B cell (primary cell): ENCODE results near the gene ZMYND8. TPM values are rescaled to one million over a fixed set of nuclear protein-coding genes. Genes with fewer than 3 reads are reported as not detected.
"Not testable (repeated sequence)": the region's sequence is repeated elsewhere in the genome, so short reads cannot be mapped to it uniquely, and the experiment has no call there.

Experiments used
- ATAC-seq: fragments of 200-7000 bp; cut with Tn5 transposase; one replicate; pipeline ENCODE4 v1.10.0; 2021; ENCODE audit warnings: low read depth, mild to moderate bottlenecking, moderate number of reproducible peaks, moderate library complexity
- CTCF ChIA-PET: fragments of 350-600 bp; sonication (Branson Sonifier 250); formaldehyde crosslinking; loops from one replicate; lab custom pipeline; 2021; ENCODE audit warnings: antibody characterized with exemption, inconsistent platforms; lab: Charles Lee
- POLR2A ChIA-PET: fragments of 350-600 bp; sonication (Branson Sonifier 250); formaldehyde crosslinking; loops from one replicate; lab custom pipeline; 2021; ENCODE audit warnings: antibody characterized with exemption; lab: Charles Lee
- DNase-seq: peaks from one replicate; pipeline ENCODE4 v3.0.0; 2013
- H2AFZ ChIP-seq: 2 replicates; pipeline ENCODE4 v1.6.1; 2012; ENCODE audit warnings: mild to moderate bottlenecking, low read depth, low read length; ENCODE audit not compliant: insufficient read depth, poor library complexity, severe bottlenecking
- H3K27ac ChIP-seq, 2 donors: 1 replicate in 1 of 2; 2 replicates in 1 of 2; pipeline ENCODE4 v1.5.1; 2012 to 2013; ENCODE audit warnings: low read length in 2 of 2, mild to moderate bottlenecking in 2 of 2, moderate library complexity in 1 of 2
- H3K27me3 ChIP-seq, 4 experiments: fragments of 200-600 bp in 1 of 4; sonication (generic) in 1 of 4; replicated peaks in 1 of 4; 1 replicate in 2 of 4; 2 replicates in 2 of 4; pipeline versions ENCODE4 v1.6.1 to v1.7.0; 2013 to 2016; ENCODE audit warnings: low read length in 3 of 4, mild to moderate bottlenecking in 2 of 4, mixed read lengths in 1 of 4, moderate library complexity in 1 of 4; ENCODE audit not compliant: insufficient read depth in 4 of 4, control insufficient read depth in 3 of 4; ENCODE audit errors: control extremely low read depth in 1 of 4
- H3K36me3 ChIP-seq, 2 experiments: replicated peaks in 1 of 2; 1 replicate in 1 of 2; 2 replicates in 1 of 2; pipeline versions ENCODE4 v1.6.1 to v1.7.1; 2013; ENCODE audit warnings: low read length in 1 of 2; ENCODE audit not compliant: insufficient read depth in 2 of 2, control insufficient read depth in 1 of 2; ENCODE audit errors: control extremely low read depth in 1 of 2, extremely low read depth in 1 of 2
- H3K4me1 ChIP-seq, 2 donors: fragments of 200-600 bp in 1 of 2; sonication (generic) in 1 of 2; 1 replicate in 1 of 2; 2 replicates in 1 of 2; pipeline versions ENCODE4 v1.5.1 to v1.6.1; 2013 to 2017; ENCODE audit warnings: low read length in 2 of 2; ENCODE audit not compliant: control insufficient read depth in 2 of 2, insufficient read depth in 2 of 2
- H3K4me2 ChIP-seq: replicated peaks from 2 replicates; pipeline ENCODE3; 2012; ENCODE audit warnings: mild to moderate bottlenecking, low read depth, low read length; ENCODE audit not compliant: poor library complexity, severe bottlenecking
- H3K4me3 ChIP-seq, 5 experiments: fragments of 200-600 bp in 1 of 5; sonication (generic) in 1 of 5; 1 replicate in 3 of 5; 2 replicates in 2 of 5; pipeline versions ENCODE4 v1.5.1 to v1.7.0; 2011 to 2016; ENCODE audit warnings: low read length in 4 of 5, mild to moderate bottlenecking in 4 of 5, low read depth in 2 of 5, control low read depth in 1 of 5, moderate library complexity in 1 of 5; ENCODE audit not compliant: insufficient read depth in 1 of 5; ENCODE audit errors: control extremely low read depth in 1 of 5, extremely low read depth in 1 of 5
- H3K79me2 ChIP-seq: fragments of 200-600 bp; sonication (generic); one replicate; pipeline ENCODE4 v1.6.0; 2016; ENCODE audit warnings: low read length; ENCODE audit not compliant: control insufficient read depth, insufficient read depth
- H3K9ac ChIP-seq: fragments of 200-600 bp; sonication (generic); 2 replicates; pipeline ENCODE4 v1.6.1; 2017; ENCODE audit warnings: mild to moderate bottlenecking, low read length, moderate library complexity
- H3K9me3 ChIP-seq, 3 donors: one replicate each; pipeline versions ENCODE4 v1.6.1 to v1.7.1; 2013; ENCODE audit warnings: low read length in 2 of 3; ENCODE audit not compliant: control insufficient read depth in 2 of 3, insufficient read depth in 1 of 3; ENCODE audit errors: control extremely low read depth in 1 of 3
- H4K20me1 ChIP-seq: 2 replicates; pipeline ENCODE4 v1.6.0; 2012; ENCODE audit warnings: mild to moderate bottlenecking, low read length; ENCODE audit not compliant: insufficient read depth, control insufficient read depth, poor library complexity, severe bottlenecking
- H3K27ac Mint-ChIP-seq: one replicate; pipeline ENCODE4 v1.8.0; 2021; ENCODE audit warnings: mixed read lengths
- H3K27me3 Mint-ChIP-seq: one replicate; pipeline ENCODE4 v1.8.0; 2021; ENCODE audit warnings: mixed read lengths
- H3K4me1 Mint-ChIP-seq: one replicate; pipeline ENCODE4 v1.8.0; 2021; ENCODE audit warnings: mixed read lengths
- H3K4me3 Mint-ChIP-seq: one replicate; pipeline ENCODE4 v1.8.0; 2021; ENCODE audit warnings: mixed read lengths
- H3K9me3 Mint-ChIP-seq: one replicate; pipeline ENCODE4 v1.8.0; 2022; ENCODE audit warnings: mixed read lengths; ENCODE audit not compliant: insufficient read depth
- EZH2 ChIP-seq: IDR thresholded peaks from 2 replicates; pipeline ENCODE4 v1.6.1; 2012; ENCODE audit warnings: borderline replicate concordance, low read depth, mild to moderate bottlenecking, moderate library complexity, low read length; ENCODE audit not compliant: insufficient read depth, poor library complexity, severe bottlenecking
- WGBS: methylation state at CpG from one replicate; pipeline ENCODE4 v1.1.5; 2013; ENCODE audit warnings: missing lambda C conversion rate; ENCODE audit not compliant: insufficient coverage; 5-methylcytosine and 5-hydroxymethylcytosine counted together
- intact Hi-C: fragments of 100-400 bp; cut with micrococcal nuclease; formaldehyde crosslinking; loops from one replicate; pipeline ENCODE4 v1.10.0; 2022
- polyA plus RNA-seq: library from polyadenylated mRNA; depleted of rRNA; stranded (reverse); fragments of >200 nt; gene quantifications from 2 replicates; pipeline ENCODE4 v1.2.3, GENCODE V29; 2012
- total RNA-seq, 2 donors: library from RNA; stranded (reverse); fragments of 120-200 nt in 1 of 2; gene quantifications; 1 replicate in 1 of 2; 2 replicates in 1 of 2; pipeline versions ENCODE4 v1.2.3 to v1.2.4, GENCODE V29; 2013 to 2022
- TF ChIP-seq, protein P1 (sequence below): fragments of 200-600 bp; IDR thresholded peaks from one replicate; pipeline ENCODE4 v1.8.0; 2022; ENCODE audit warnings: antibody characterized with exemption, mild to moderate bottlenecking

The ZMYND8 gene
- total and polyA plus RNA-seq, 2 donors (not counting 1 experiment from before 2014, with no cell fraction given) = 20.3 to 67.2 TPM

DNA sequence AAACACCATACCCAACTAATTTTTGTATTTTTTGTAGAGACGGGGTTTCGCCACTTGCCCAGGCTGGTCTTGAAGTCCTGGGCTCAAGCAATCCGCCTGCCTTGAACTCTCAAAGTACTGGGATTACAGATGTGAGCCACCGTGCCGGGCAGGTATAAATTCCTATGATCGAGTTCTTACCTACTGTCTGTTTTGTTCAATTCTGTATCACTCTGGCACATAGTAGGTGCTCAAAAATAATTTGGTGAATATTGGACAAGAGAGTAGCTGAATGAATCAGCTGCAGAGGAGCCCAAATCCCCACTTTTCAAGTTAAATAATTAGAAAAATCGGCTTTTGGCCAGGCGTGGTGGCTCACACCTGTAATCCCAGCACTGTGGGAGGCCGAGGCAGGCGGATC, 13.7 kb upstream of the ZMYND8 start:
- Histone ChIP-seq H3K4me2 (no peak overlapping the region), H3K9ac (no peak overlapping the region), H4K20me1 (no peaks in the 10 kb centered on the region), H3K4me3 (no peak overlapping the region), H3K27ac (no peak overlapping the region), H3K27me3 (no peaks in the 10 kb centered on the region), H3K9me3 (no peaks in the 10 kb centered on the region), H3K79me2 (no peaks in the 10 kb centered on the region), H3K4me1 (no peaks in the 10 kb centered on the region), H2AFZ (no peak overlapping the region), H3K36me3 (no peaks in the 10 kb centered on the region)
- 100% methylated on average over 7 of the region's 10 CpGs for WGBS
- intact Hi-C loops = loop anchor here (5.0 kb wide), 1 partner anchor 38 kb away; no protein-coding TSS in a partner anchor
- ChIA-PET POLR2A (no interaction called here), CTCF (interaction anchor here (0.9 to 1.6 kb wide), 2 partner anchors 14 to 97 kb away, joined by 3 to 9 read pairs; no protein-coding TSS in a partner anchor)
- Mint-ChIP-seq H3K4me3 (no peak overlapping the region), H3K27ac (no peak overlapping the region), H3K27me3 (no peaks in the 10 kb centered on the region), H3K9me3 (no peaks in the 10 kb centered on the region), H3K4me1 (peaks cover 2% of the 10 kb centered on the region)
- TF ChIP-seq, protein P1, sequence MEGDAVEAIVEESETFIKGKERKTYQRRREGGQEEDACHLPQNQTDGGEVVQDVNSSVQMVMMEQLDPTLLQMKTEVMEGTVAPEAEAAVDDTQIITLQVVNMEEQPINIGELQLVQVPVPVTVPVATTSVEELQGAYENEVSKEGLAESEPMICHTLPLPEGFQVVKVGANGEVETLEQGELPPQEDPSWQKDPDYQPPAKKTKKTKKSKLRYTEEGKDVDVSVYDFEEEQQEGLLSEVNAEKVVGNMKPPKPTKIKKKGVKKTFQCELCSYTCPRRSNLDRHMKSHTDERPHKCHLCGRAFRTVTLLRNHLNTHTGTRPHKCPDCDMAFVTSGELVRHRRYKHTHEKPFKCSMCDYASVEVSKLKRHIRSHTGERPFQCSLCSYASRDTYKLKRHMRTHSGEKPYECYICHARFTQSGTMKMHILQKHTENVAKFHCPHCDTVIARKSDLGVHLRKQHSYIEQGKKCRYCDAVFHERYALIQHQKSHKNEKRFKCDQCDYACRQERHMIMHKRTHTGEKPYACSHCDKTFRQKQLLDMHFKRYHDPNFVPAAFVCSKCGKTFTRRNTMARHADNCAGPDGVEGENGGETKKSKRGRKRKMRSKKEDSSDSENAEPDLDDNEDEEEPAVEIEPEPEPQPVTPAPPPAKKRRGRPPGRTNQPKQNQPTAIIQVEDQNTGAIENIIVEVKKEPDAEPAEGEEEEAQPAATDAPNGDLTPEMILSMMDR = no peak
- TF ChIP-seq EZH2 = no peak
- no peak for DNase-seq
- ATAC-seq = no peak

DNA sequence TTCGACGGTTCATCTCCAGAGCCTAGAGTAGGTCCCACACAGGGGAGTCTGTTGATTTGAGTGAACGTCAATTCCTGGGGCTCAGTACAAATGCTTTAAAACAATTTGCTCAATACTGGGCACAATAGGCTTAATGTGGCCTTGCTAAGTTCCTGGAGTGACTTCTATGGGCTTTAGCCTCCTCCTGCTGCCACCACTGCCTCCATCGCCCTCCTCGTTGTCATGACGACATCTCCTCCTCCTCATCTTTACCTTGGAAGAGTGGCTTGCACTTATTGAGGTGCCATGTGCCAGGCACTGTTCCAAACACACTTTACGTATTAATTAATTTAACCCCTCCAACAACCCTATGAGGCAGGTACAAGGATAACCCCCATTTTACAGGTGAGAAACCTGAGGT, 11.8 kb upstream of the ZMYND8 start:
- H3K4me3 ChIP-seq = no peak overlapping the region
- H4K20me1 ChIP-seq = no peaks in the 10 kb centered on the region
- TF ChIP-seq, protein P1 = no peak
- TF ChIP-seq EZH2 = no peak
- no peak for ATAC-seq
- no peak overlapping the region for H3K4me3 Mint-ChIP-seq
- H3K27me3 Mint-ChIP-seq = no peaks in the 10 kb centered on the region
- intact Hi-C loops = no loop called here
- DNase-seq = no peak
- H3K4me1 Mint-ChIP-seq = peaks cover 5% of the 10 kb centered on the region
- no peaks in the 10 kb centered on the region for H3K9me3 ChIP-seq
- H3K9ac ChIP-seq = no peak overlapping the region
- H3K27ac ChIP-seq = no peak overlapping the region
- ChIA-PET POLR2A (interaction anchor here (0.7 kb wide), 1 partner anchor 64 kb away, joined by 3 read pairs; no protein-coding TSS in a partner anchor), CTCF (interaction anchor here (1.2 to 3.2 kb wide), 3 partner anchors 12 to 16 kb away, joined by 3 to 14 read pairs (median 9); partner anchors contain the start of gene ZMYND8)
- no peaks in the 10 kb centered on the region for H3K27me3 ChIP-seq
- no peak overlapping the region for H3K4me2 ChIP-seq
- H2AFZ ChIP-seq = no peak overlapping the region
- no peaks in the 10 kb centered on the region for H3K79me2 ChIP-seq
- H3K4me1 ChIP-seq = no peaks in the 10 kb centered on the region
- 94% methylated on average over 5 of the region's 7 CpGs for WGBS
- no peaks in the 10 kb centered on the region for H3K36me3 ChIP-seq
- no peaks in the 10 kb centered on the region for H3K9me3 Mint-ChIP-seq
- no peak overlapping the region for H3K27ac Mint-ChIP-seq

DNA sequence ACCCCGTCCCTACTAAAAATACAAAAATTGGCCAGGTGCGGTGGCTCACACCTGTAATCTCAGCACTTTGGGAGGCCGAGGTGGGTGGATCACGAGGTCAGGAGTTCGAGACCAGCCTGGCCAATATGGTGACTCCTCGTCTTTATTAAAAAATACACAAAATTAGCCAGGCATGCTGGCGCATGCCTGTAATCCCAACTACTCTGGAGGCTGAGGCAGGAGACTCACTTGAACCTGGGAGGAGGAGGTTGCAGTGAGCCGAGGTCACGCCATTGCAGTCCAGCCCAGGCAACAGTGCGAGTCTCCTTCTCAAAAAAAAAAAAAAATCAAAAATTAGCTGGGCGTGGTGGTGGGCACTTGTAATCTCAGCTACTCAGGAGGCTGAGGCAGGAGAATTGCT, 9.8 kb upstream of the ZMYND8 start:
- H3K27ac Mint-ChIP-seq, H3K4me3 Mint-ChIP-seq, H3K36me3 ChIP-seq, ATAC-seq, H3K4me2 ChIP-seq, H3K79me2 ChIP-seq, H3K27me3 Mint-ChIP-seq, H4K20me1 ChIP-seq, H3K27ac ChIP-seq, H3K9ac ChIP-seq, intact Hi-C loops, H3K9me3 ChIP-seq, H3K4me3 ChIP-seq, H3K4me1 ChIP-seq, H3K27me3 ChIP-seq, H3K9me3 Mint-ChIP-seq, POLR2A ChIA-PET, DNase-seq, H2AFZ ChIP-seq: not testable (repeated sequence)
- WGBS = 97% methylated on average over 5 of the region's 11 CpGs
- CTCF ChIA-PET = interaction anchor here (1.2 to 3.2 kb wide), 3 partner anchors 13 to 93 kb away, joined by 3 to 14 read pairs (median 3); no protein-coding TSS in a partner anchor
- peaks cover 15% of the 10 kb centered on the region for H3K4me1 Mint-ChIP-seq
